Measurements from ENCODE around the gene TCN2.

The TCN2 gene

DNA sequence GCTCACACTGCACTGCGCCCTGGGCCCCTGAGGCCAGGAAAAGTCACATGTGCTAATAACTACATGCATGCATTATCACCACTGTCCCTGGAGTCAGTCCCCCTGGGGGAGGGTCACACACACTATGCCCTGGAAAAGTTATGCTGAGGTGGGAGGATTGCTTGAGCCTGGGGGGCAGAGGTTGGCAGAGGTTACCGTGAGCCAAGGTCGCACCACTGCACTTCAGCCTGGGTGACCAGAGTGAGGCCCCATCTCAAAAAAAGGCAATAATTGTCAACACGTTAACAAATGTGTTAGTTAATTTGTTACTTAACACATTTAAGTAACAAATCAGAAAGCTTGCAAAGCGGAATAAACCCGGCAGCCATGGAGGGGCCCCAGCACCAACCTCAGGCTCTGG, 47.1 kb upstream of the TCN2 start:
- ATAC-seq, result no peak
- TF ChIP-seq ZNF70 (CRISPR knock-in tag; IDR thresholded peaks at IDR 0.05), result no peak
- TF ChIP-seq PPARA (CRISPR knock-in tag; IDR thresholded peaks at IDR 0.05; ENCODE audit: borderline replicate concordance), result no peak
- no peak for TF ChIP-seq BACH2 (CRISPR knock-in tag; IDR thresholded peaks at IDR 0.05; ENCODE audit: borderline replicate concordance)
- TF ChIP-seq, protein P1, sequence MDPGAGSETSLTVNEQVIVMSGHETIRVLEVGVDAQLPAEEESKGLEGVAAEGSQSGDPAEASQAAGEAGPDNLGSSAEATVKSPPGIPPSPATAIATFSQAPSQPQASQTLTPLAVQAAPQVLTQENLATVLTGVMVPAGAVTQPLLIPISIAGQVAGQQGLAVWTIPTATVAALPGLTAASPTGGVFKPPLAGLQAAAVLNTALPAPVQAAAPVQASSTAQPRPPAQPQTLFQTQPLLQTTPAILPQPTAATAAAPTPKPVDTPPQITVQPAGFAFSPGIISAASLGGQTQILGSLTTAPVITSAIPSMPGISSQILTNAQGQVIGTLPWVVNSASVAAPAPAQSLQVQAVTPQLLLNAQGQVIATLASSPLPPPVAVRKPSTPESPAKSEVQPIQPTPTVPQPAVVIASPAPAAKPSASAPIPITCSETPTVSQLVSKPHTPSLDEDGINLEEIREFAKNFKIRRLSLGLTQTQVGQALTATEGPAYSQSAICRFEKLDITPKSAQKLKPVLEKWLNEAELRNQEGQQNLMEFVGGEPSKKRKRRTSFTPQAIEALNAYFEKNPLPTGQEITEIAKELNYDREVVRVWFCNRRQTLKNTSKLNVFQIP (CRISPR knock-in tag; IDR thresholded peaks at IDR 0.05; ENCODE audit: borderline replicate concordance, low read depth), result no peak
- TF ChIP-seq GLIS3 (CRISPR knock-in tag; IDR thresholded peaks at IDR 0.05), result no peak
- no peak for TF ChIP-seq ISL1 (CRISPR knock-in tag; IDR thresholded peaks at IDR 0.05)
- TF ChIP-seq, protein P2, sequence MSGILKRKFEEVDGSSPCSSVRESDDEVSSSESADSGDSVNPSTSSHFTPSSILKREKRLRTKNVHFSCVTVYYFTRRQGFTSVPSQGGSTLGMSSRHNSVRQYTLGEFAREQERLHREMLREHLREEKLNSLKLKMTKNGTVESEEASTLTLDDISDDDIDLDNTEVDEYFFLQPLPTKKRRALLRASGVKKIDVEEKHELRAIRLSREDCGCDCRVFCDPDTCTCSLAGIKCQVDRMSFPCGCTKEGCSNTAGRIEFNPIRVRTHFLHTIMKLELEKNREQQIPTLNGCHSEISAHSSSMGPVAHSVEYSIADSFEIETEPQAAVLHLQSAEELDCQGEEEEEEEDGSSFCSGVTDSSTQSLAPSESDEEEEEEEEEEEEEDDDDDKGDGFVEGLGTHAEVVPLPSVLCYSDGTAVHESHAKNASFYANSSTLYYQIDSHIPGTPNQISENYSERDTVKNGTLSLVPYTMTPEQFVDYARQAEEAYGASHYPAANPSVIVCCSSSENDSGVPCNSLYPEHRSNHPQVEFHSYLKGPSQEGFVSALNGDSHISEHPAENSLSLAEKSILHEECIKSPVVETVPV (CRISPR knock-in tag; IDR thresholded peaks at IDR 0.05), result no peak

DNA sequence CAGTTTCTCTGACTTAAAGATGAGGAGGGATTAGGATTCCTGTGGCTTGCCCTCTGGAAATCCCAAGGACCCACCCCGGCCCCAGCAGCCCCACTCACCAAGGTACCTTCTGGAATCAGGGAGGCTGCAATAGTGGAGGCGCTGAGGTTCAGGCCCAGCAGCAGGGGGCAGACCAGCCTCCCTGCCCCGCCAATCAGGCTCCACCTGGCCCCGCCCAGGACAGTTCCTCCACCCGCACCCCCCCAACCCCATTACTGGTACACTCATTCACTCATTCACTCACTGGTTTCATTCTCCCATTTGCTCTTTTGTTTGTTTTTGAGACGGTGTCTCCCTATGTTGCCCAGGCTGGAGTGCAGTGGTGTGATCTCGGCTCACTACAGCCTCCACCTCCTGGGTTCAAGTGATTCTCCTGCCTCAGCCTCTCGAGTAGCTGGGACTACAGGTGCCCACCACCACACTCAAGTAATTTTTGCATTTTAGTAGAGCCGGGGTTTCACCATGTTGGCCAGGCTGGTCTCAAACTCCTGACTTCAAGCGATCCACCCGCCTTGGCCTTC, 46.3 kb upstream of the TCN2 start:
- peak; percentile 59 for ATAC-seq

DNA sequence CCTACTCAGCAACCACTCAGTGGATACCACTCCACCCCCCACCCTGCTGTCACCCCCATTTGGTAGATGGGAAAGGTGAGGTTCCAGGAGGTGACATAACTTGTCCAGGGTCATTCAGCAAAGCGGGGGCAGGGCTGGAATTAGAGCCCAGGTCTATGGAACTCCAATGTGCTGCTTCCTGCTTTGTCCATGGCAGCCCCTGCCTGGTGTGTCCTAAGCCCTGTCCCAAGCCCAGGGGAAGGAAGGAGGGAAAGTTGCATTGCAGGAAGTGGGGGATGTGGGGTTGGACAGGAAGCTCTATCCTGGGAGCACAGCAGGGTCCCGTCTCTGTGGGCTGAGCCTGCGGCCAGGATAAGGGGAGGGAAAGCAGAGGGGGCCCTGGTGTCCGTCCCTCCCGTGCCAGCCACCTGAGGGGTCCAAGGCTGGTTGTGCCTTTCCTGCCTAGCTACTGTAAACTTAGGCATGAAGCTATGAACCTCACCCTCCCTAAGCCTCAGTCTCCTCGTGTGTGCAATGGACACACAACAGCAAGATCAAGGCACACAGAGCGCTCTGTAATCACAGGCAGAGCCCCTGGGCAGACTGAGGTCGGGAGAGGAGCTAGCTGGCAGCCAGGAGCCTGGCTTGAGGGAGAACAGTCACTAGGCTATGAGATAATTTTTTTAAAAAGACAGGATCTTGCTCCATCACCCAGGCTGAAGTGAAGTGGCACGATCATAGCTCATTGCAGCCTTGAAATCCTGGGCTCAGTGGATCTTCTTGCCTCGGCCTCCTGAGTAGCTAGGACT, 45.4 kb upstream of the TCN2 start:
- no peak for ATAC-seq
- TF ChIP-seq ESRRG (CRISPR knock-in tag; IDR thresholded peaks at IDR 0.05) (no peak), ISL1 (CRISPR knock-in tag; IDR thresholded peaks at IDR 0.05) (no peak), ZC3H10 (CRISPR knock-in tag; IDR thresholded peaks at IDR 0.05) (no peak), ZNF8 (CRISPR knock-in tag; IDR thresholded peaks at IDR 0.05) (no peak), SNAI2 (CRISPR knock-in tag; IDR thresholded peaks at IDR 0.05) (no peak), RARB (CRISPR knock-in tag; IDR thresholded peaks at IDR 0.05) (no peak), ZNF70 (CRISPR knock-in tag; IDR thresholded peaks at IDR 0.05) (no peak), TOX (CRISPR knock-in tag; IDR thresholded peaks at IDR 0.05; ENCODE audit: borderline replicate concordance) (no peak), ZFP30 (CRISPR knock-in tag; IDR thresholded peaks at IDR 0.05) (no peak), TCF4 (CRISPR knock-in tag; IDR thresholded peaks at IDR 0.05; ENCODE audit: borderline replicate concordance) (no peak), BACH2 (CRISPR knock-in tag; IDR thresholded peaks at IDR 0.05; ENCODE audit: borderline replicate concordance) (no peak)
- TF ChIP-seq, protein P3, sequence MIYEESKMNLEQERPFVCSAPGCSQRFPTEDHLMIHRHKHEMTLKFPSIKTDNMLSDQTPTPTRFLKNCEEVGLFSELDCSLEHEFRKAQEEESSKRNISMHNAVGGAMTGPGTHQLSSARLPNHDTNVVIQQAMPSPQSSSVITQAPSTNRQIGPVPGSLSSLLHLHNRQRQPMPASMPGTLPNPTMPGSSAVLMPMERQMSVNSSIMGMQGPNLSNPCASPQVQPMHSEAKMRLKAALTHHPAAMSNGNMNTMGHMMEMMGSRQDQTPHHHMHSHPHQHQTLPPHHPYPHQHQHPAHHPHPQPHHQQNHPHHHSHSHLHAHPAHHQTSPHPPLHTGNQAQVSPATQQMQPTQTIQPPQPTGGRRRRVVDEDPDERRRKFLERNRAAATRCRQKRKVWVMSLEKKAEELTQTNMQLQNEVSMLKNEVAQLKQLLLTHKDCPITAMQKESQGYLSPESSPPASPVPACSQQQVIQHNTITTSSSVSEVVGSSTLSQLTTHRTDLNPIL (CRISPR knock-in tag; IDR thresholded peaks at IDR 0.05; ENCODE audit: low read depth), result no peak
- TF ChIP-seq, protein P4, sequence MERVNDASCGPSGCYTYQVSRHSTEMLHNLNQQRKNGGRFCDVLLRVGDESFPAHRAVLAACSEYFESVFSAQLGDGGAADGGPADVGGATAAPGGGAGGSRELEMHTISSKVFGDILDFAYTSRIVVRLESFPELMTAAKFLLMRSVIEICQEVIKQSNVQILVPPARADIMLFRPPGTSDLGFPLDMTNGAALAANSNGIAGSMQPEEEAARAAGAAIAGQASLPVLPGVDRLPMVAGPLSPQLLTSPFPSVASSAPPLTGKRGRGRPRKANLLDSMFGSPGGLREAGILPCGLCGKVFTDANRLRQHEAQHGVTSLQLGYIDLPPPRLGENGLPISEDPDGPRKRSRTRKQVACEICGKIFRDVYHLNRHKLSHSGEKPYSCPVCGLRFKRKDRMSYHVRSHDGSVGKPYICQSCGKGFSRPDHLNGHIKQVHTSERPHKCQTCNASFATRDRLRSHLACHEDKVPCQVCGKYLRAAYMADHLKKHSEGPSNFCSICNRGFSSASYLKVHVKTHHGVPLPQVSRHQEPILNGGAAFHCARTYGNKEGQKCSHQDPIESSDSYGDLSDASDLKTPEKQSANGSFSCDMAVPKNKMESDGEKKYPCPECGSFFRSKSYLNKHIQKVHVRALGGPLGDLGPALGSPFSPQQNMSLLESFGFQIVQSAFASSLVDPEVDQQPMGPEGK (CRISPR knock-in tag; IDR thresholded peaks at IDR 0.05; ENCODE audit: borderline replicate concordance), result no peak
- TF ChIP-seq, protein P5, sequence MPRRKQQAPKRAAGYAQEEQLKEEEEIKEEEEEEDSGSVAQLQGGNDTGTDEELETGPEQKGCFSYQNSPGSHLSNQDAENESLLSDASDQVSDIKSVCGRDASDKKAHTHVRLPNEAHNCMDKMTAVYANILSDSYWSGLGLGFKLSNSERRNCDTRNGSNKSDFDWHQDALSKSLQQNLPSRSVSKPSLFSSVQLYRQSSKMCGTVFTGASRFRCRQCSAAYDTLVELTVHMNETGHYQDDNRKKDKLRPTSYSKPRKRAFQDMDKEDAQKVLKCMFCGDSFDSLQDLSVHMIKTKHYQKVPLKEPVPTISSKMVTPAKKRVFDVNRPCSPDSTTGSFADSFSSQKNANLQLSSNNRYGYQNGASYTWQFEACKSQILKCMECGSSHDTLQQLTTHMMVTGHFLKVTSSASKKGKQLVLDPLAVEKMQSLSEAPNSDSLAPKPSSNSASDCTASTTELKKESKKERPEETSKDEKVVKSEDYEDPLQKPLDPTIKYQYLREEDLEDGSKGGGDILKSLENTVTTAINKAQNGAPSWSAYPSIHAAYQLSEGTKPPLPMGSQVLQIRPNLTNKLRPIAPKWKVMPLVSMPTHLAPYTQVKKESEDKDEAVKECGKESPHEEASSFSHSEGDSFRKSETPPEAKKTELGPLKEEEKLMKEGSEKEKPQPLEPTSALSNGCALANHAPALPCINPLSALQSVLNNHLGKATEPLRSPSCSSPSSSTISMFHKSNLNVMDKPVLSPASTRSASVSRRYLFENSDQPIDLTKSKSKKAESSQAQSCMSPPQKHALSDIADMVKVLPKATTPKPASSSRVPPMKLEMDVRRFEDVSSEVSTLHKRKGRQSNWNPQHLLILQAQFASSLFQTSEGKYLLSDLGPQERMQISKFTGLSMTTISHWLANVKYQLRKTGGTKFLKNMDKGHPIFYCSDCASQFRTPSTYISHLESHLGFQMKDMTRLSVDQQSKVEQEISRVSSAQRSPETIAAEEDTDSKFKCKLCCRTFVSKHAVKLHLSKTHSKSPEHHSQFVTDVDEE (CRISPR knock-in tag; IDR thresholded peaks at IDR 0.05), result no peak
- TF ChIP-seq, protein P2 (CRISPR knock-in tag; IDR thresholded peaks at IDR 0.05), result no peak
